Choroid plexus epithelial cell (primary cell): Measurements from ENCODE around the gene SLC41A1.
A peak's percentile ranks its signal among the peaks of the same experiment; 100 is the strongest.

Experiments used
- DNase-seq: peaks from one replicate; pipeline ENCODE4 v3.0.0-alpha.2; 2010; ENCODE audit warnings: low read depth
- H3K4me3 ChIP-seq: 2 replicates; pipeline ENCODE4 v1.5.1; 2011; ENCODE audit warnings: low read depth, mild to moderate bottlenecking, control low read depth, low read length, moderate library complexity
- CTCF ChIP-seq: conservative IDR thresholded peaks from 2 replicates; pipeline ENCODE4 v1.5.1; 2011; ENCODE audit warnings: low read depth, mild to moderate bottlenecking, control low read depth, inconsistent platforms, low read length, moderate library complexity

The SLC41A1 gene

GRCh38 chr1:205787287-205787916 is 25.6 kb downstream of the SLC41A1 start:
- no peak for DNase-seq
- H3K4me3 ChIP-seq, result no peak overlapping the region
- TF ChIP-seq CTCF, result no peak

- no peak overlapping the region for H3K4me3 ChIP-seq
- no peak for DNase-seq
- TF ChIP-seq CTCF, result no peak
Observed at GRCh38 chr1:205786601-205787000, 26.4 kb downstream of the SLC41A1 start.

GRCh38 chr1:205785446-205785845 is 27.6 kb downstream of the SLC41A1 start:
- no peak for TF ChIP-seq CTCF
- no peak overlapping the region for H3K4me3 ChIP-seq
- DNase-seq, result no peak

- H3K4me3 ChIP-seq, result no peak overlapping the region
- TF ChIP-seq CTCF, result no peak
- peak; percentile 27 for DNase-seq
Observed at GRCh38 chr1:205783904-205784303, 29.1 kb downstream of the SLC41A1 start.

- TF ChIP-seq CTCF, result no peak
- no peak for DNase-seq
- no peak overlapping the region for H3K4me3 ChIP-seq
Observed at GRCh38 chr1:205783433-205783795, 29.6 kb downstream of the SLC41A1 start.

- TF ChIP-seq CTCF, result no peak
- no peak for DNase-seq
- no peak overlapping the region for H3K4me3 ChIP-seq
Observed at GRCh38 chr1:205782627-205783432, 30.2 kb downstream of the SLC41A1 start.

- no peak overlapping the region for H3K4me3 ChIP-seq
- TF ChIP-seq CTCF, result no peak
- DNase-seq, result no peak
Observed at GRCh38 chr1:205780335-205780734, 32.7 kb downstream of the SLC41A1 start.
